IMR-90 (cell line): ENCODE measurements around the gene ROCK1. TPM values are rescaled to one million over a fixed set of nuclear protein-coding genes. Genes with fewer than 3 reads are reported as not detected.

Source experiments
- ATAC-seq: fragments of 200-7000 bp; cut with Tn5 transposase; 2 replicates; pipeline ENCODE4 v1.9.1; 2020; ENCODE audit warnings: low read depth, mild to moderate bottlenecking, moderate library complexity
- BruUV-seq: library from RNA; stranded (reverse); fragments of 400-500 nt; replicated peaks from 2 replicates; lab custom pipeline; 2021; lab: Mats Ljungman, UMichigan
- CTCF ChIA-PET: fragments of 300-600 bp; formaldehyde crosslinking; extraction: SDS; loops from one replicate; lab custom pipeline; 2021; ENCODE audit warnings: antibody characterized with exemption; lab: Yijun Ruan, JAX
- POLR2A ChIA-PET: fragments of 300-600 bp; sonication (Branson Sonifier 250); formaldehyde crosslinking; loops from one replicate; lab custom pipeline; 2022; ENCODE audit warnings: antibody characterized with exemption; ENCODE audit not compliant: unreplicated experiment; lab: Charles Lee
- DNase-seq: peaks from one replicate; pipeline ENCODE4 v3.0.0; 2013
- H2AFZ ChIP-seq: replicated peaks from 2 replicates; pipeline ENCODE3; 2013; ENCODE audit warnings: low read length, mild to moderate bottlenecking; ENCODE audit not compliant: poor library complexity
- H2AK5ac ChIP-seq: 2 replicates; pipeline ENCODE4 v1.6.1; 2013; ENCODE audit warnings: low read depth, low read length, inconsistent platforms
- H2AK9ac ChIP-seq: replicated peaks from 2 replicates; pipeline ENCODE3; 2013; ENCODE audit warnings: mild to moderate bottlenecking, low read depth, low read length, moderate library complexity; ENCODE audit not compliant: poor library complexity
- H2BK120ac ChIP-seq: 2 replicates; pipeline ENCODE4 v1.6.1; 2013; ENCODE audit warnings: low read depth, low read length, inconsistent platforms
- H2BK15ac ChIP-seq: 3 replicates; pipeline ENCODE4 v1.6.1; 2013; ENCODE audit warnings: low read depth, low read length, inconsistent platforms
- H2BK20ac ChIP-seq: 2 replicates; pipeline ENCODE4 v1.6.1; 2013; ENCODE audit warnings: low read depth, mild to moderate bottlenecking, inconsistent platforms, low read length, moderate library complexity
- H2BK5ac ChIP-seq: 2 replicates; pipeline ENCODE4 v1.6.1; 2013; ENCODE audit warnings: mild to moderate bottlenecking, low read depth, low read length, inconsistent platforms; ENCODE audit not compliant: poor library complexity, severe bottlenecking
- H3K14ac ChIP-seq: replicated peaks from 2 replicates; pipeline ENCODE4 v1.6.1; 2013; ENCODE audit warnings: low read depth, low read length, inconsistent platforms
- H3K18ac ChIP-seq: 2 replicates; pipeline ENCODE4 v1.6.1; 2013; ENCODE audit warnings: low read depth, low read length, control low read depth
- H3K23ac ChIP-seq: 2 replicates; pipeline ENCODE4 v1.6.1; 2013; ENCODE audit warnings: low read depth, low read length, inconsistent platforms
- H3K27ac ChIP-seq: 2 replicates; pipeline ENCODE4 v1.5.1; 2013; ENCODE audit warnings: mild to moderate bottlenecking, control low read depth, low read length; ENCODE audit not compliant: insufficient read depth
- H3K27me3 ChIP-seq: 2 replicates; pipeline ENCODE4 v1.6.1; 2013; ENCODE audit warnings: low read length; ENCODE audit not compliant: control insufficient read depth, insufficient read depth
- H3K36me3 ChIP-seq: 2 replicates; pipeline ENCODE4 v1.6.1; 2013; ENCODE audit warnings: low read length, mixed read lengths; ENCODE audit not compliant: control insufficient read depth, insufficient read depth
- H3K4ac ChIP-seq: 2 replicates; pipeline ENCODE4 v1.6.1; 2013; ENCODE audit warnings: low read depth, low read length, inconsistent platforms
- H3K4me1 ChIP-seq: 2 replicates; pipeline ENCODE4 v1.6.1; 2013; ENCODE audit warnings: low read length, mixed read lengths; ENCODE audit not compliant: control insufficient read depth, insufficient read depth
- H3K4me2 ChIP-seq: 2 replicates; pipeline ENCODE4 v1.6.1; 2013; ENCODE audit warnings: low read depth, mild to moderate bottlenecking, control low read depth, low read length, moderate library complexity
- H3K4me3 ChIP-seq: 2 replicates; pipeline ENCODE4 v1.5.1; 2013; ENCODE audit warnings: low read depth, mild to moderate bottlenecking, control low read depth, low read length, moderate library complexity; ENCODE audit not compliant: insufficient read depth
- H3K56ac ChIP-seq: 2 replicates; pipeline ENCODE4 v1.6.1; 2013; ENCODE audit warnings: low read length, inconsistent platforms; ENCODE audit not compliant: insufficient read depth; ENCODE audit errors: extremely low read depth
- H3K79me1 ChIP-seq, 2 experiments: 2 replicates each; pipeline ENCODE4 v1.6.1; 2013; ENCODE audit warnings: low read length in 2 of 2, inconsistent platforms in 1 of 2, low read depth in 1 of 2
- H3K9ac ChIP-seq: 2 replicates; pipeline ENCODE4 v1.6.1; 2013; ENCODE audit warnings: low read depth, low read length, control low read depth
- H3K9me1 ChIP-seq: 2 replicates; pipeline ENCODE4 v1.6.1; 2013; ENCODE audit warnings: low read length, inconsistent platforms; ENCODE audit not compliant: insufficient read depth
- H3K9me3 ChIP-seq: 2 replicates; pipeline ENCODE4 v1.6.1; 2013; ENCODE audit warnings: low read length; ENCODE audit not compliant: control insufficient read depth, insufficient read depth
- H4K20me1 ChIP-seq: 2 replicates; pipeline ENCODE4 v1.6.1; 2013; ENCODE audit warnings: low read length, inconsistent platforms; ENCODE audit not compliant: insufficient read depth
- H4K5ac ChIP-seq: 2 replicates; pipeline ENCODE4 v1.6.1; 2013; ENCODE audit warnings: mild to moderate bottlenecking, low read depth, low read length, control low read depth
- H4K8ac ChIP-seq, 2 experiments: 2 replicates each; pipeline ENCODE4 v1.6.1; 2013; ENCODE audit warnings: low read depth in 2 of 2, low read length in 2 of 2, control low read depth in 1 of 2, inconsistent platforms in 1 of 2
- H4K91ac ChIP-seq: 2 replicates; pipeline ENCODE4 v1.6.1; 2013; ENCODE audit warnings: low read depth, low read length, inconsistent platforms; ENCODE audit not compliant: insufficient read depth
- MAFK ChIP-seq: IDR thresholded peaks from 2 replicates; pipeline ENCODE4 v1.6.1; 2012; ENCODE audit warnings: low read depth, low read length, improper control_type of control experiment
- MAZ ChIP-seq: IDR thresholded peaks from 2 replicates; pipeline ENCODE4 v1.6.1; 2012; ENCODE audit warnings: low read depth, mild to moderate bottlenecking, low read length, improper control_type of control experiment, moderate library complexity, borderline replicate concordance
- WGBS, 2 experiments: methylation state at CpG; one replicate each; pipeline versions ENCODE4 v1.1.5 to v1.1.7; 2013; ENCODE audit warnings: missing lambda C conversion rate in 2 of 2; ENCODE audit not compliant: insufficient read length in 1 of 2; ENCODE audit errors: extremely low coverage in 2 of 2; 5-methylcytosine and 5-hydroxymethylcytosine counted together
- dilution Hi-C: fragments of 300-500 bp; cut with HindIII; formaldehyde crosslinking; loops from one replicate; pipeline ENCODE4 v1.14.3; 2018; ENCODE audit warnings: low sequenced_read_pairs; ENCODE audit not compliant: unreplicated experiment
- in situ Hi-C: fragments of 300-500 bp; cut with MboI; formaldehyde crosslinking; loops from 3 replicates; pipeline ENCODE4 v1.14.3; 2019; ENCODE audit warnings: low sequenced_read_pairs, inconsistent platforms, mixed read lengths
- intact Hi-C: fragments of 100-400 bp; cut with micrococcal nuclease; formaldehyde crosslinking; loops from 2 replicates; pipeline ENCODE4 v1.10.0; 2022
- polyA plus RNA-seq, 3 experiments: library from polyadenylated mRNA; depleted of rRNA; stranded (reverse); fragments of >200 nt; gene quantifications; 2 replicates each; pipeline ENCODE4 v1.2.3, GENCODE V29; 2012; ENCODE audit warnings: low replicate concordance in 1 of 3
- total RNA-seq: library from RNA; depleted of rRNA; stranded (reverse); fragments of >200 nt; gene quantifications from 2 replicates; pipeline ENCODE4 v1.2.3, GENCODE V29; 2012

ROCK1 gene
- total and polyA plus RNA-seq, 2 of the 4 experiments (the other 2 are of a cell fraction), result 9.9 to 17.0 TPM

- Histone ChIP-seq H2AK9ac (no peak overlapping the region), H3K79me1 (peaks cover 16 to 51% of the 10 kb centered on the region in 2 experiments), H3K4me2 (no peak overlapping the region), H2BK5ac (no peak overlapping the region), H3K36me3 (no peaks in the 10 kb centered on the region), H3K4me1 (no peaks in the 10 kb centered on the region), H2BK15ac (no peak overlapping the region), H3K18ac (no peak overlapping the region), H2AFZ (no peak overlapping the region), H3K56ac (no peak overlapping the region), H2AK5ac (no peak overlapping the region), H3K9me3 (no peaks in the 10 kb centered on the region; the same call in 1 of the 2 replicates), H2BK120ac (no peak overlapping the region), H3K23ac (no peak overlapping the region), H2BK20ac (no peak overlapping the region), H4K8ac (no peak overlapping the region), H3K27me3 (no peaks in the 10 kb centered on the region), H3K4ac (no peak overlapping the region), H4K91ac (no peak overlapping the region), H3K14ac (no peak overlapping the region), H4K5ac (no peak overlapping the region), H3K9ac (no peak overlapping the region), H3K9me1 (peaks cover 13% of the 10 kb centered on the region), H4K20me1 (peaks cover 70% of the 10 kb centered on the region), H3K27ac (no peak overlapping the region), H3K4me3 (no peak overlapping the region)
- no CpG with 5 or more reads among the region's 1 CpG for WGBS, 2 experiments
- ChIA-PET POLR2A (no interaction called here), CTCF (no interaction called here)
- TF ChIP-seq MAFK (peak; percentile 72), MAZ (no peak)
- intact Hi-C loops, result loop anchor here (5.0 kb wide), 2 partner anchors 34 to 94 kb away; no protein-coding TSS in a partner anchor
- in situ Hi-C loops, result no loop called here
- no peak for ATAC-seq
- dilution Hi-C loops, result no loop called here
- BruUV-seq, result no TSS peak
- DNase-seq, result no peak
These were observed 30.2 kb downstream of the ROCK1 start for GRCh38 chr18:21081426-21081825.
